MCF 10A (cell line): ENCODE results near the gene PIAS3. TPM values are rescaled to one million over a fixed set of nuclear protein-coding genes. Genes with fewer than 3 reads are reported as not detected.

Experiments
- BruUV-seq: library from RNA; stranded (reverse); fragments of 400-500 nt; replicated peaks from 2 replicates; lab custom pipeline; 2021; lab: Mats Ljungman, UMichigan
- CTCF ChIA-PET: fragments of 300-600 bp; sonication (Branson Sonifier 250); formaldehyde crosslinking; extraction: SDS; loops from one replicate; lab custom pipeline; 2021; ENCODE audit warnings: antibody characterized with exemption, inconsistent platforms; lab: Yijun Ruan, JAX
- POLR2A ChIA-PET: fragments of 300-600, 350-650 bp; sonication (Branson Sonifier 250); formaldehyde crosslinking; extraction: SDS; loops from one replicate; lab custom pipeline; 2020; ENCODE audit warnings: antibody characterized with exemption, inconsistent platforms; lab: Yijun Ruan, JAX
- DNase-seq: peaks from one replicate; pipeline ENCODE4 v3.0.0-alpha.2; 2018; ENCODE audit not compliant: unreplicated experiment
- H3K27ac Mint-ChIP-seq: one replicate; pipeline ENCODE4 v1.8.0; 2022; ENCODE audit warnings: mild to moderate bottlenecking, low read depth, mixed read lengths; ENCODE audit not compliant: unreplicated experiment
- H3K27me3 Mint-ChIP-seq: one replicate; pipeline ENCODE4 v1.8.0; 2022; ENCODE audit warnings: mixed read lengths; ENCODE audit not compliant: insufficient read depth, unreplicated experiment
- H3K36me3 Mint-ChIP-seq: one replicate; pipeline ENCODE4 v1.8.0; 2022; ENCODE audit warnings: mild to moderate bottlenecking, moderate library complexity, mixed read lengths; ENCODE audit not compliant: insufficient read depth, unreplicated experiment
- H3K4me1 Mint-ChIP-seq: one replicate; pipeline ENCODE4 v1.8.0; 2022; ENCODE audit warnings: mixed read lengths; ENCODE audit not compliant: insufficient read depth, unreplicated experiment
- H3K4me3 Mint-ChIP-seq: one replicate; pipeline ENCODE4 v1.8.0; 2022; ENCODE audit warnings: mild to moderate bottlenecking, moderate library complexity, mixed read lengths; ENCODE audit not compliant: unreplicated experiment
- H3K9me3 Mint-ChIP-seq: one replicate; pipeline ENCODE4 v1.8.0; 2022; ENCODE audit warnings: mixed read lengths; ENCODE audit not compliant: unreplicated experiment
- CTCF ChIP-seq: fragments of 200-600 bp; IDR thresholded peaks from one replicate; pipeline ENCODE4 v1.8.0; 2022; ENCODE audit warnings: antibody characterized with exemption, mild to moderate bottlenecking; ENCODE audit not compliant: unreplicated experiment
- intact Hi-C: fragments of 100-400 bp; cut with micrococcal nuclease; formaldehyde crosslinking; loops from 2 replicates; pipeline ENCODE4 v1.14.1; 2022
- total RNA-seq: library from RNA; stranded (reverse); gene quantifications from 2 replicates; pipeline ENCODE4 v1.2.3, GENCODE V29; 2022

Gene PIAS3
- total RNA-seq, 1 experiment from 2014 or later, result 34.3 TPM

GRCh38 chr1:145846201-145846612 lies 12.7 kb downstream of the PIAS3 start:
- peaks cover 16% of the 10 kb centered on the region for H3K4me1 Mint-ChIP-seq
- POLR2A ChIA-PET, result interaction anchor here (0.7 to 10.5 kb wide), 10 partner anchors 9 to 190 kb away, joined by 3 to 124 read pairs (median 11); partner anchors contain the start of genes ITGA10, PIAS3, POLR3C and RNF115
- peak; percentile 77 for TF ChIP-seq CTCF
- H3K27ac Mint-ChIP-seq, result peak overlapping the region; percentile 67
- intact Hi-C loops, result loop anchor here (1.0 kb wide), 1 partner anchor 64 kb away; the partner anchor contains the start of gene ITGA10
- BruUV-seq, result no TSS peak
- H3K4me3 Mint-ChIP-seq, result no peak overlapping the region
- no peaks in the 10 kb centered on the region for H3K9me3 Mint-ChIP-seq
- peak; percentile 54 for DNase-seq
- no peaks in the 10 kb centered on the region for H3K27me3 Mint-ChIP-seq
- CTCF ChIA-PET, result interaction anchor here (0.7 to 13.6 kb wide), 22 partner anchors 14 to 199 kb away, joined by 3 to 242 read pairs (median 10); partner anchors contain the start of genes ANKRD34A, ANKRD35, HJV and ITGA10
- peaks cover 24% of the 10 kb centered on the region for H3K36me3 Mint-ChIP-seq

- H3K36me3 Mint-ChIP-seq, result peaks cover 18% of the 10 kb centered on the region
- no peak within 1 kb of the TSS for H3K4me3 Mint-ChIP-seq
- CTCF ChIA-PET, result interaction anchor here (0.6 to 13.6 kb wide), 48 partner anchors 8 to 199 kb away, joined by 3 to 242 read pairs (median 5); partner anchors contain the start of genes ANKRD34A, ANKRD35, HJV and ITGA10
- H3K27me3 Mint-ChIP-seq, result no peaks in the 10 kb centered on the region
- peak within 1 kb of the TSS; percentile 67 for H3K27ac Mint-ChIP-seq
- peak; percentile 100 for TF ChIP-seq CTCF
- intact Hi-C loops, result loop anchor here (1.0 kb wide), 1 partner anchor 65 kb away; the partner anchor contains the start of gene ITGA10
- BruUV-seq, result no TSS peak
- POLR2A ChIA-PET, result interaction anchor here (0.8 to 10.5 kb wide), 17 partner anchors 9 to 170 kb away, joined by 3 to 124 read pairs (median 6); partner anchors contain the start of genes ANKRD34A, ITGA10, PIAS3 and POLR3C
- H3K9me3 Mint-ChIP-seq, result no peaks in the 10 kb centered on the region
- peaks cover 12% of the 10 kb centered on the region for H3K4me1 Mint-ChIP-seq
- DNase-seq, result peak; percentile 81
Observed at GRCh38 chr1:145845514-145846161, 13.2 kb downstream of the PIAS3 start, which contains the start of gene NUDT17. Gene NUDT17, plus strand, starts transcription at chr1:145845630. Its CDS starts 11 bp downstream, at chr1:145845641.

GRCh38 chr1:145845144-145845513 lies 13.8 kb downstream of the PIAS3 start:
- Mint-ChIP-seq H3K27me3 (no peaks in the 10 kb centered on the region), H3K27ac (no peak overlapping the region), H3K4me1 (peaks cover 7% of the 10 kb centered on the region), H3K9me3 (no peaks in the 10 kb centered on the region), H3K36me3 (peaks cover 14% of the 10 kb centered on the region), H3K4me3 (no peak overlapping the region)
- BruUV-seq, result no TSS peak
- no peak for TF ChIP-seq CTCF
- DNase-seq, result no peak
- ChIA-PET POLR2A (interaction anchor here (0.7 to 10.5 kb wide), 20 partner anchors 8 to 170 kb away, joined by 3 to 124 read pairs (median 4); partner anchors contain the start of genes ANKRD34A, ITGA10, PIAS3 and POLR3C), CTCF (interaction anchor here (0.6 to 13.6 kb wide), 48 partner anchors 8 to 176 kb away, joined by 3 to 242 read pairs (median 5); partner anchors contain the start of genes ANKRD34A, ANKRD35, HJV and ITGA10)
- intact Hi-C loops, result no loop called here

GRCh38 chr1:145843031-145843430 lies 15.8 kb downstream of the PIAS3 start:
- Mint-ChIP-seq H3K36me3 (peaks cover 7% of the 10 kb centered on the region), H3K27ac (no peak overlapping the region), H3K4me3 (no peak overlapping the region), H3K9me3 (no peaks in the 10 kb centered on the region), H3K4me1 (no peaks in the 10 kb centered on the region), H3K27me3 (no peaks in the 10 kb centered on the region)
- POLR2A ChIA-PET, result interaction anchor here (0.7 to 10.5 kb wide), 5 partner anchors 8 to 164 kb away, joined by 3 to 124 read pairs (median 5); partner anchors contain the start of genes PIAS3, POLR3C and RNF115
- intact Hi-C loops, result no loop called here
- TF ChIP-seq CTCF, result no peak
- CTCF ChIA-PET, result interaction anchor here (0.7 to 13.6 kb wide), 10 partner anchors 8 to 180 kb away, joined by 3 to 242 read pairs (median 4); partner anchors contain the start of genes ITGA10, PIAS3, POLR3C and RNF115
- BruUV-seq, result no TSS peak
- DNase-seq, result no peak
